ENCODE measurements around the gene LHX1. TPM values are rescaled to one million over a fixed set of nuclear protein-coding genes. Genes with fewer than 3 reads are reported as not detected.

LHX1 gene
- total and polyA plus RNA-seq, 12 donors, result 0.11 TPM; not detected in 11

DNA sequence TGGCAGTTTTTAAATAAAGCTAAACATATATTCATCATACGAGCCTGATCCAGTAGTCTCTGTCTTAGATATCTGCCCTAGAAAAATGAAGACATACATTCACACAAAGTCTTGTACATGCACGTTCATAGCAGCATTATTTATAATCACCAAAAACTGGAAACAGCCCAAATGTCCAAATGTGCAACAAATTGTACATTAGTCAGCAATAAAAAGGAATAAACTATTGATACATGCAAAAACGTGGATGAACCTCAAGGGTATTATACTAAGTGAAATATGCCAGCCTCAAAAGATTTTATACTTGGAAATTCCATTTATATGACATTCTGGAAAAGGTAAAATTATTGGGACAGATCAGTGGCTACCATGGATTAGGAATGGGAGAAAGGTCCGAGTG, 34.2 kb downstream of the LHX1 start:
- DNase-seq, result no peak
- Histone ChIP-seq H3K4me1 (no peaks in the 10 kb centered on the region), H3K4me3 (no peak overlapping the region), H3K9me3 (no peaks in the 10 kb centered on the region), H3K27ac (no peak overlapping the region), H3K36me3 (peaks cover 0 to 40% (median 0%) of the 10 kb centered on the region in 9 donors), H3K27me3 (no peaks in the 10 kb centered on the region)
- intact Hi-C loops (cut with DNase I), result loop anchor here in 1 of 10 donors (10.0 kb wide), 1 partner anchor 63 kb away; no protein-coding TSS in a partner anchor
- 88 to 90% methylated on average over 4 of the region's 4 CpGs for WGBS, 2 donors
- ATAC-seq, result no peak
- TF ChIP-seq, protein P1, sequence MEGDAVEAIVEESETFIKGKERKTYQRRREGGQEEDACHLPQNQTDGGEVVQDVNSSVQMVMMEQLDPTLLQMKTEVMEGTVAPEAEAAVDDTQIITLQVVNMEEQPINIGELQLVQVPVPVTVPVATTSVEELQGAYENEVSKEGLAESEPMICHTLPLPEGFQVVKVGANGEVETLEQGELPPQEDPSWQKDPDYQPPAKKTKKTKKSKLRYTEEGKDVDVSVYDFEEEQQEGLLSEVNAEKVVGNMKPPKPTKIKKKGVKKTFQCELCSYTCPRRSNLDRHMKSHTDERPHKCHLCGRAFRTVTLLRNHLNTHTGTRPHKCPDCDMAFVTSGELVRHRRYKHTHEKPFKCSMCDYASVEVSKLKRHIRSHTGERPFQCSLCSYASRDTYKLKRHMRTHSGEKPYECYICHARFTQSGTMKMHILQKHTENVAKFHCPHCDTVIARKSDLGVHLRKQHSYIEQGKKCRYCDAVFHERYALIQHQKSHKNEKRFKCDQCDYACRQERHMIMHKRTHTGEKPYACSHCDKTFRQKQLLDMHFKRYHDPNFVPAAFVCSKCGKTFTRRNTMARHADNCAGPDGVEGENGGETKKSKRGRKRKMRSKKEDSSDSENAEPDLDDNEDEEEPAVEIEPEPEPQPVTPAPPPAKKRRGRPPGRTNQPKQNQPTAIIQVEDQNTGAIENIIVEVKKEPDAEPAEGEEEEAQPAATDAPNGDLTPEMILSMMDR (IDR thresholded peaks at IDR 0.05), result no peak

DNA sequence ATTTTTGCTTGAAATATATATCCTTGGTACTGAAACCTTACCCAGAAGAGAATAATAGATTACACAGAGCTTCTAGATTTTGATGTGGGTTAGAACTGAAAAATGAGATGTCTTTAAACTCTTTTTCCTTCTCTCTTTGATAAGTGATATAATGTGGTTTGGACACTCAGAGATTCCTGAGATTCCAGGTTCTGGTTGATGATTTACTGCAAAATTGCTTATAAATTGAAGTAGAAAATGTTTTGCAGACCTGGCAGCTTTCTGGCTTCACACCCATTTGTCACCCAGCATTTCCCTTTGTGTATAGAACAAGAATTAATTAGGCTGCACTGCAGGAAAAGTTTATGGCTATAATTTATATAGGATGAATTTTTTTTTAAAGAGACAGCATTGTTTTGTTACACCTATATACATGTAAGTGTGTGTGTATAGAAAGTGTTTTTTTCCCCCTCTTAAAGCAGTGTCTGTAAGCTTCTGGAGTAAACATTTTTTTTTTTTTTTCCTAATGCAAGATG, 35.0 kb downstream of the LHX1 start:
- no peaks in the 10 kb centered on the region for H3K27me3 ChIP-seq
- no peak for ATAC-seq
- no peak overlapping the region for H3K4me3 ChIP-seq
- no peak for DNase-seq
- H3K27ac ChIP-seq, result no peak overlapping the region
- no peaks in the 10 kb centered on the region for H3K4me1 ChIP-seq
- H3K9me3 ChIP-seq, result no peaks in the 10 kb centered on the region
- TF ChIP-seq, protein P1 (IDR thresholded peaks at IDR 0.05), result no peak
- intact Hi-C loops (cut with DNase I), result loop anchor here in 1 of 10 donors (10.0 kb wide), 1 partner anchor 63 kb away; no protein-coding TSS in a partner anchor
- peaks cover 0 to 35% (median 0%) of the 10 kb centered on the region in 9 donors for H3K36me3 ChIP-seq

DNA sequence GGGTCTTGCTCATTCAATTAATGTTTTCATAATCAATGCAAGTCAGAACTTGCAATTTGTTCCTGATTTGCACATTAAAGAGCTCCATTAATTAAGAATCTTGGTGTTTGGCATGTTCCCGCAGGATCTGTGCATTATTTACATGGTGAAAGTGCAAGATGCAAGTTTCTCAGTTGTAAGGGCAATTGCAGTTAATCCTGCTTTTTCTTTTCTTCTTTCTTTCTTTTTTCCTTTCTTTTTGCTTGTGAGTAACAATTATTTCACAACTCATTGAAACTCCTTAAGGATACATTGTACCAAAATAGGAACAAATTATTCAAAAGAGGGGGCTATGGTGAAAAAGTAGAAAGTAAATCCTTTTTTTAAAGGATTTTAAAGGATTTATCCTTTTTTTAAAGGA, 35.6 kb downstream of the LHX1 start:
- H3K9me3 ChIP-seq, result no peaks in the 10 kb centered on the region
- H3K4me3 ChIP-seq, result no peak overlapping the region
- TF ChIP-seq, protein P1 (IDR thresholded peaks at IDR 0.05), result no peak
- no peak for ATAC-seq
- no peaks in the 10 kb centered on the region for H3K4me1 ChIP-seq
- no peak overlapping the region for H3K27ac ChIP-seq
- H3K27me3 ChIP-seq, result no peaks in the 10 kb centered on the region
- 98 to 100% methylated on average over 1 of the region's 1 CpG for WGBS, 2 donors
- no peak for DNase-seq
- peaks cover 0 to 31% (median 0%) of the 10 kb centered on the region in 9 donors for H3K36me3 ChIP-seq
- intact Hi-C loops (cut with DNase I), result loop anchor here in 1 of 10 donors (10.0 kb wide), 1 partner anchor 62 kb away; no protein-coding TSS in a partner anchor

DNA sequence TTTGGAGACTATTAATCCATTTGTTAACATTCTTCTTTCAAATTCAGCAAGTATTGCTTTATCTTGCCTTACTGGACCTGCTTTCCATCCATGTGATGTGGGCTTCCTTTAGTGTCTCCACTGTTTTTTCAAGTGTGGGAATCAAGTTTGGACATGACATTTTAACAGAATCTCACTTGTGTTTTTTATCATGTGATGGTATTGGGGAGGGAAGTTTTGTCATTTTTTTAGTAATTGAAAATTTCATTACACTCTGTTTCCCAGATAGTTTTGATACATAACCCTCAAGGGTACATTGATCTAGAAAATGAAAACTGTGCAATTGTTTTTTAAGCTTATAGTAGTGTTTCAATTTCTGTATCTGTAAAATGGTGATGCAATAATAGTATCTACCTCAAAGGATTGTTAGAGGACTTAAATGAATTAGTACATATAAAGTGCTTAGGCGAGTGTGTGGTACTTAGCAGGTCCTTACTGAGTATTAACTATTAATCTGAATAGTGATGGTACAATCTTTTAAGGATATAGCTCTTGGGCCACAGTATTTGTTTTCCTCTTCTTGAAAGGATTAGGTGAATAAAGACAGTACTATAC, 38.7 kb downstream of the LHX1 start:
- H3K36me3 ChIP-seq, result peaks cover 0 to 5% (median 0%) of the 10 kb centered on the region in 9 donors

More for the DNA sequence above, 38.7 kb downstream of the LHX1 start:
- TF ChIP-seq, protein P1 (IDR thresholded peaks at IDR 0.05), result no peak
- H3K9me3 ChIP-seq, result no peaks in the 10 kb centered on the region
- no peak overlapping the region for H3K27ac ChIP-seq
- H3K4me3 ChIP-seq, result no peak overlapping the region
- DNase-seq, result no peak
- no peaks in the 10 kb centered on the region for H3K27me3 ChIP-seq
- ATAC-seq, result no peak
- intact Hi-C loops (cut with DNase I), result loop anchor here in 1 of 10 donors (10.0 kb wide), 1 partner anchor 59 kb away; no protein-coding TSS in a partner anchor
- H3K4me1 ChIP-seq, result peaks cover 0 to 16% (median 8%) of the 10 kb centered on the region in 9 donors
- WGBS, 2 donors, result 98 to 99% methylated on average over 1 of the region's 1 CpG

All from heart right ventricle (tissue), 16 donors.